PC-9 (cell line): ENCODE data around the gene C14orf119.

Source experiments
- EZH2 ChIP-seq: fragments of 200-600 bp; sonication (generic); IDR thresholded peaks from 2 replicates; pipeline ENCODE4 v1.8.0; 2017; ENCODE audit warnings: antibody characterized with exemption, low read depth
- TF ChIP-seq, protein P1 (sequence below): fragments of 200-600 bp; sonication (generic); conservative IDR thresholded peaks from 2 replicates; pipeline ENCODE4 v1.6.1; 2017; ENCODE audit warnings: mixed run types, antibody characterized with exemption, mild to moderate bottlenecking, moderate library complexity

DNA sequence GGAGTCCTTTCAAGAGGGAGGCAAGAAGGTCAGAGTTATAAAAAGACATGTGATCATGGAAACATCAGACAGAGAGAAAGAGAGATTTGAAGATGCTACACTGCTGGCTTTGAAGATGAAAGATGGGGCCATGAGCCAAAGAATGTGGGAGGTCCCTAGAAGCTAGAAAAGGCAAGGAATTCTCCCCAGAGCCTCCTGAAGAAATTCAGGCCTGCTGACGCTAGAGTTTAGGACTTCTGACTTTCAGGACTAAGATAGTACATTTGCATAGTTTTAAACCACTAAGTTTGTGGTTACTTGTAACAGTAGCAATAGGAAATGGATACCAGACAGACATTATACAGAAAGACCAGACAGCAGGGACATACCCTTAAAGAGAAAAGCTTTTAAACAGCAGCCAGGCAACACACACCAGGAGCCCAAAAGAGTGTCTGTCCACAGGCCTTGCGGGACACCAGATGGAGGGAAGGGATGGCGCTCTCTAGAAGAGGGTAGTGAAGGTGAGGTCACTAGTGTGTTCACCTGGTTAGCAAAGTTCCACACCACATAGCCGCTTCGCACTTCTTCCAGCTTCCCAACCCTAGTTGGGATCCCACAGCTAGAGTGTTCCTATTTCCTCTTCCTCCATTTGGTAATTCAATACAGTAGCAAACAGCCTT is 53.4 kb downstream of the C14orf119 start:
- TF ChIP-seq, protein P1, sequence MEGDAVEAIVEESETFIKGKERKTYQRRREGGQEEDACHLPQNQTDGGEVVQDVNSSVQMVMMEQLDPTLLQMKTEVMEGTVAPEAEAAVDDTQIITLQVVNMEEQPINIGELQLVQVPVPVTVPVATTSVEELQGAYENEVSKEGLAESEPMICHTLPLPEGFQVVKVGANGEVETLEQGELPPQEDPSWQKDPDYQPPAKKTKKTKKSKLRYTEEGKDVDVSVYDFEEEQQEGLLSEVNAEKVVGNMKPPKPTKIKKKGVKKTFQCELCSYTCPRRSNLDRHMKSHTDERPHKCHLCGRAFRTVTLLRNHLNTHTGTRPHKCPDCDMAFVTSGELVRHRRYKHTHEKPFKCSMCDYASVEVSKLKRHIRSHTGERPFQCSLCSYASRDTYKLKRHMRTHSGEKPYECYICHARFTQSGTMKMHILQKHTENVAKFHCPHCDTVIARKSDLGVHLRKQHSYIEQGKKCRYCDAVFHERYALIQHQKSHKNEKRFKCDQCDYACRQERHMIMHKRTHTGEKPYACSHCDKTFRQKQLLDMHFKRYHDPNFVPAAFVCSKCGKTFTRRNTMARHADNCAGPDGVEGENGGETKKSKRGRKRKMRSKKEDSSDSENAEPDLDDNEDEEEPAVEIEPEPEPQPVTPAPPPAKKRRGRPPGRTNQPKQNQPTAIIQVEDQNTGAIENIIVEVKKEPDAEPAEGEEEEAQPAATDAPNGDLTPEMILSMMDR: no peak
- no peak for TF ChIP-seq EZH2
